Right lobe of liver (tissue), 4 donors: ENCODE measurements around the gene RBFOX1.

ENCODE experiments used
- CTCF ChIP-seq, 4 donors: fragments of 200-600 bp in 3 of 4; fragments of 450-650 bp in 1 of 4; IDR thresholded peaks; one replicate each; pipeline versions ENCODE4 v1.5.1 to v1.8.0; 2016 to 2022; ENCODE audit warnings: antibody characterized with exemption in 4 of 4, mild to moderate bottlenecking in 2 of 4
- POLR2A ChIP-seq: fragments of 450-650 bp; IDR thresholded peaks from one replicate; pipeline ENCODE4 v1.6.1; 2017; ENCODE audit warnings: antibody characterized with exemption, mild to moderate bottlenecking
- donor health status: DM: no; HTN: no; CAD: no.
- donor health status: DM: no; HTN: no; CAD: no.
- donor health status: DM: no; HTN: yes; CAD: no.

GRCh38 chr16:7377231-7377630, 44.6 kb downstream of the RBFOX1 start:
- TF ChIP-seq CTCF (IDR thresholded peaks at IDR 0.05) = no peak
- TF ChIP-seq POLR2A = no peak
